Type B pancreatic cell (in vitro differentiated cells): ENCODE data around the gene RUNX1. TPM values are rescaled to one million over a fixed set of nuclear protein-coding genes. Genes with fewer than 3 reads are reported as not detected.

ENCODE experiments used
- DNase-seq: peaks from one replicate; pipeline ENCODE4 v3.0.0; 2021; ENCODE audit warnings: mixed read lengths; ENCODE audit not compliant: unreplicated experiment; ENCODE audit errors: extremely low spot score
- H3K27ac Mint-ChIP-seq: 2 replicates; pipeline ENCODE4 v1.8.0; 2021; ENCODE audit warnings: mild to moderate bottlenecking, mixed read lengths
- H3K27me3 Mint-ChIP-seq: 2 replicates; pipeline ENCODE4 v1.8.0; 2021; ENCODE audit warnings: mixed read lengths
- H3K36me3 Mint-ChIP-seq: 2 replicates; pipeline ENCODE4 v1.8.0; 2021; ENCODE audit warnings: mixed read lengths
- H3K4me1 Mint-ChIP-seq: one replicate; pipeline ENCODE4 v1.8.0; 2021; ENCODE audit warnings: mixed read lengths; ENCODE audit not compliant: unreplicated experiment
- H3K4me3 Mint-ChIP-seq: 2 replicates; pipeline ENCODE4 v1.8.0; 2021; ENCODE audit warnings: mild to moderate bottlenecking, mixed read lengths
- H3K9me3 Mint-ChIP-seq: 2 replicates; pipeline ENCODE4 v1.8.0; 2021; ENCODE audit warnings: mixed read lengths
- CTCF ChIP-seq: fragments of 200-600 bp; sonication (generic); conservative IDR thresholded peaks from 2 replicates; pipeline ENCODE4 v1.5.0; 2021; ENCODE audit warnings: antibody characterized with exemption, mild to moderate bottlenecking
- total RNA-seq: library from RNA; stranded (reverse); gene quantifications from 2 replicates; pipeline ENCODE4 v1.2.1, GENCODE V29; 2021; ENCODE audit warnings: low replicate concordance

The RUNX1 gene
- total RNA-seq, 1 donor from 2014 or later, result 11.9 TPM

- TF ChIP-seq CTCF, result no peak
- Mint-ChIP-seq H3K9me3 (no peaks in the 10 kb centered on the region), H3K27ac (no peak overlapping the region), H3K27me3 (peaks cover 34% of the 10 kb centered on the region), H3K36me3 (no peaks in the 10 kb centered on the region), H3K4me3 (no peak overlapping the region), H3K4me1 (peaks cover 3% of the 10 kb centered on the region)
- DNase-seq, result no peak
These were observed 112.7 kb downstream of the RUNX1 start for GRCh38 chr21:34936371-34936789.

GRCh38 chr21:34935898-34936297 is 113.2 kb downstream of the RUNX1 start:
- peaks cover 30% of the 10 kb centered on the region for H3K27me3 Mint-ChIP-seq
- H3K9me3 Mint-ChIP-seq, result no peaks in the 10 kb centered on the region
- H3K4me1 Mint-ChIP-seq, result peaks cover 3% of the 10 kb centered on the region
- no peaks in the 10 kb centered on the region for H3K36me3 Mint-ChIP-seq
- TF ChIP-seq CTCF, result no peak
- H3K4me3 Mint-ChIP-seq, result no peak overlapping the region
- DNase-seq, result no peak
- no peak overlapping the region for H3K27ac Mint-ChIP-seq

- H3K4me1 Mint-ChIP-seq, result peaks cover 3% of the 10 kb centered on the region
These were observed 113.7 kb downstream of the RUNX1 start for GRCh38 chr21:34935452-34935851.

GRCh38 chr21:34934350-34934749 is 114.8 kb downstream of the RUNX1 start:
- Mint-ChIP-seq H3K4me1 (peaks cover 3% of the 10 kb centered on the region), H3K36me3 (no peaks in the 10 kb centered on the region), H3K27ac (no peak overlapping the region), H3K27me3 (peaks cover 22% of the 10 kb centered on the region), H3K9me3 (no peaks in the 10 kb centered on the region), H3K4me3 (no peak overlapping the region)
- DNase-seq, result no peak
- TF ChIP-seq CTCF, result no peak

More at GRCh38 chr21:34935452-34935851, 113.7 kb downstream of the RUNX1 start:
- no peaks in the 10 kb centered on the region for H3K36me3 Mint-ChIP-seq
- no peak overlapping the region for H3K4me3 Mint-ChIP-seq
- DNase-seq, result no peak
- H3K27ac Mint-ChIP-seq, result no peak overlapping the region
- H3K9me3 Mint-ChIP-seq, result no peaks in the 10 kb centered on the region
- no peak for TF ChIP-seq CTCF
- peaks cover 26% of the 10 kb centered on the region for H3K27me3 Mint-ChIP-seq

- no peak overlapping the region for H3K4me3 Mint-ChIP-seq
- peaks cover 22% of the 10 kb centered on the region for H3K27me3 Mint-ChIP-seq
- H3K9me3 Mint-ChIP-seq, result no peaks in the 10 kb centered on the region
- H3K4me1 Mint-ChIP-seq, result peaks cover 3% of the 10 kb centered on the region
- no peak for DNase-seq
- TF ChIP-seq CTCF, result no peak
- H3K27ac Mint-ChIP-seq, result no peak overlapping the region
- H3K36me3 Mint-ChIP-seq, result no peaks in the 10 kb centered on the region
These were observed 115.3 kb downstream of the RUNX1 start for GRCh38 chr21:34933609-34934335.
